DND-41 (cell line): Measurements from ENCODE around the gene TBC1D1.

ENCODE experiments used
- CTCF ChIP-seq: IDR thresholded peaks from 2 replicates; pipeline ENCODE4 v1.5.1; 2012; ENCODE audit warnings: borderline replicate concordance, low read length, moderate library complexity, mild to moderate bottlenecking; ENCODE audit not compliant: poor library complexity, severe bottlenecking; ENCODE audit errors: extremely low read depth
- EZH2 ChIP-seq: IDR thresholded peaks from 3 replicates; pipeline ENCODE4 v1.6.1; 2012; ENCODE audit warnings: borderline replicate concordance, low read depth, mild to moderate bottlenecking, moderate library complexity, low read length, inconsistent platforms; ENCODE audit not compliant: severe bottlenecking

- TF ChIP-seq CTCF: no peak
- no peak for TF ChIP-seq EZH2
Observed at GRCh38 chr4:38056011-38056685, 165.3 kb downstream of the TBC1D1 start.
